Liver (tissue), 9 donors: ENCODE measurements around the gene SP140L. TPM values are rescaled to one million over a fixed set of nuclear protein-coding genes. Genes with fewer than 3 reads are reported as not detected.

Experiments used
- DNase-seq: peaks from one replicate; pipeline ENCODE4 v3.0.0-alpha.2; 2017; ENCODE audit warnings: low spot score
- H3K27ac ChIP-seq, 2 donors: one replicate each; pipeline ENCODE4 v1.7.0; 2013; ENCODE audit warnings: inconsistent platforms in 2 of 2, low read length in 2 of 2, control low read depth in 1 of 2, low read depth in 1 of 2, mild to moderate bottlenecking in 1 of 2
- H3K27me3 ChIP-seq, 4 donors: one replicate each; pipeline versions ENCODE4 v1.6.1 to v1.7.0; 2013; ENCODE audit warnings: low read length in 3 of 4, inconsistent platforms in 1 of 4, mild to moderate bottlenecking in 1 of 4, moderate library complexity in 1 of 4; ENCODE audit not compliant: control insufficient read depth in 4 of 4, insufficient read depth in 4 of 4
- H3K36me3 ChIP-seq, 4 donors: one replicate each; pipeline versions ENCODE4 v1.6.1 to v1.7.0; 2013; ENCODE audit warnings: low read length in 3 of 4, mild to moderate bottlenecking in 3 of 4, low read depth in 1 of 4, moderate library complexity in 1 of 4; ENCODE audit not compliant: control insufficient read depth in 4 of 4, insufficient read depth in 3 of 4
- H3K4me1 ChIP-seq, 4 donors: one replicate each; pipeline versions ENCODE4 v1.6.1 to v1.7.0; 2013; ENCODE audit warnings: low read length in 3 of 4, mild to moderate bottlenecking in 3 of 4, moderate library complexity in 1 of 4; ENCODE audit not compliant: control insufficient read depth in 4 of 4, insufficient read depth in 4 of 4
- H3K4me3 ChIP-seq, 3 donors: one replicate each; pipeline versions ENCODE4 v1.6.1 to v1.7.0; 2013; ENCODE audit warnings: low read length in 3 of 3, control low read depth in 1 of 3, low read depth in 1 of 3, mild to moderate bottlenecking in 1 of 3
- H3K9ac ChIP-seq, 2 donors: one replicate each; pipeline ENCODE4 v1.7.0; 2013; ENCODE audit warnings: low read length in 2 of 2, mild to moderate bottlenecking in 2 of 2, moderate library complexity in 2 of 2, control low read depth in 1 of 2, low read depth in 1 of 2
- H3K9me3 ChIP-seq, 4 donors: one replicate each; pipeline versions ENCODE4 v1.6.1 to v1.7.0; 2013; ENCODE audit warnings: low read length in 3 of 4; ENCODE audit not compliant: control insufficient read depth in 4 of 4
- ATF3 ChIP-seq: IDR thresholded peaks from 2 replicates; pipeline ENCODE4 v1.6.1; 2016; ENCODE audit warnings: antibody characterized with exemption
- CTCF ChIP-seq: fragments of 150-350 bp; IDR thresholded peaks from 2 replicates; pipeline ENCODE4 v1.5.1; 2017; ENCODE audit warnings: improper control_type of control experiment, low read depth, low read length; ENCODE audit not compliant: missing input control
- EGR1 ChIP-seq, 2 donors: IDR thresholded peaks; 2 replicates each; pipeline ENCODE4 v1.6.1; 2016 to 2018; ENCODE audit warnings: antibody characterized with exemption in 2 of 2, low read depth in 2 of 2
- FOXA1 ChIP-seq: IDR thresholded peaks from 2 replicates; pipeline ENCODE4 v1.6.1; 2016; ENCODE audit warnings: antibody characterized with exemption
- FOXA2 ChIP-seq: IDR thresholded peaks from 2 replicates; pipeline ENCODE4 v1.6.1; 2016; ENCODE audit warnings: antibody characterized with exemption
- GABPA ChIP-seq, 2 donors: IDR thresholded peaks in 1 of 2; conservative IDR thresholded peaks in 1 of 2; 2 replicates each; pipeline ENCODE4 v1.6.1; 2016; ENCODE audit warnings: antibody characterized with exemption in 2 of 2, mild to moderate bottlenecking in 1 of 2, moderate library complexity in 1 of 2
- HNF4A ChIP-seq, 2 donors: conservative IDR thresholded peaks; 2 replicates each; pipeline ENCODE4 v1.6.1; 2016; ENCODE audit warnings: antibody characterized with exemption in 2 of 2, mild to moderate bottlenecking in 2 of 2
- HNF4G ChIP-seq: IDR thresholded peaks from 2 replicates; pipeline ENCODE4 v1.6.1; 2016; ENCODE audit warnings: antibody characterized with exemption
- JUND ChIP-seq, 2 donors: IDR thresholded peaks; 2 replicates each; pipeline ENCODE4 v1.6.1; 2016; ENCODE audit warnings: antibody characterized with exemption in 2 of 2
- NR2F2 ChIP-seq: IDR thresholded peaks from 2 replicates; pipeline ENCODE4 v1.6.1; 2016; ENCODE audit warnings: antibody characterized with exemption
- RXRA ChIP-seq, 2 donors: IDR thresholded peaks; 2 replicates each; pipeline ENCODE4 v1.6.1; 2017 to 2018; ENCODE audit warnings: antibody characterized with exemption in 2 of 2, mild to moderate bottlenecking in 1 of 2
- TAF1 ChIP-seq: conservative IDR thresholded peaks from 2 replicates; pipeline ENCODE4 v1.6.1; 2016; ENCODE audit warnings: antibody characterized with exemption, mild to moderate bottlenecking
- YY1 ChIP-seq: IDR thresholded peaks from 2 replicates; pipeline ENCODE4 v1.6.1; 2016; ENCODE audit warnings: antibody characterized with exemption, mild to moderate bottlenecking
- ZBTB33 ChIP-seq: IDR thresholded peaks from 2 replicates; pipeline ENCODE4 v1.6.1; 2016; ENCODE audit warnings: antibody characterized with exemption
- WGBS: extraction: QIAGEN DNeasy Blood & Tissue Kit; methylation state at CpG from one replicate; pipeline ENCODE4 v1.1.7; 2013; 5-methylcytosine and 5-hydroxymethylcytosine counted together
- polyA plus RNA-seq, 2 donors: library from polyadenylated mRNA; stranded (reverse) in 1 of 2; unstranded in 1 of 2; fragments of 200-250 nt in 1 of 2; fragments of >200 nt in 1 of 2; fragmentation: Nextera tagmentation in 1 of 2; extraction: Ambion mirVana in 1 of 2; gene quantifications; one replicate each; pipeline versions ENCODE4 v1.2.1 to v1.2.3, GENCODE V29; 2013 to 2015
- total RNA-seq, 2 donors: library from RNA; depleted of rRNA; stranded (reverse); fragments of >200 nt; gene quantifications; one replicate each; pipeline ENCODE4 v1.2.3, GENCODE V29; 2014
- TF ChIP-seq, protein P1 (sequence below): IDR thresholded peaks from 2 replicates; pipeline ENCODE4 v1.6.1; 2016; ENCODE audit warnings: antibody characterized with exemption
- donor health status: healthy.
- donor health status: healthy.
- donor health status: healthy.
- donor health status: healthy.
- donor health status: healthy.

The SP140L gene
- total and polyA plus RNA-seq, 4 donors, result 3.1 to 21.5 (median 6.6) TPM

GRCh38 chr2:230382108-230382507 lies 55.1 kb downstream of the SP140L start (continued):
- TF ChIP-seq ZBTB33, result no peak

DNA sequence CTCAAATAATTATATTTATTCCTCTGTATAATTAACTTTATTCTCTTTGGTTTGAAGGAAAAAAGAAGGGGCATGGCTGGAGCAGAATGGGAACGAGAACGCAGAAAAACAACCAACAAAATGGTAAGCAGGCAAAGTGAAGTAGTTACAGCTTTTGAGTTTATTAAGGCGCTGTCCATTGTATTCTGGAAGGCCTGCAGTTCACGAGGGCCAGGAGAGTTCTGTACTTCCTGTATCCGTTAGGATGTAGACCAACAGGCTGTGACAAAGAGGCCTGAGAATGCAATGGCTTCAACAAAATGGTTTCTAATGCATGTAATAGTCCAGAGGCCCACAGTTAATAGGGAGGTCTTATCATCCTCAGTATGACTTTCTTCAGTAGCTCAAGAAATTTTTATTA lies 56.5 kb downstream of the SP140L start:
- Histone ChIP-seq H3K27me3 (no peaks in the 10 kb centered on the region), H3K9me3 (no peaks in the 10 kb centered on the region), H3K4me1 (no peaks in the 10 kb centered on the region), H3K36me3 (peaks cover 6 to 32% (median 16%) of the 10 kb centered on the region in 4 donors), H3K27ac (no peak overlapping the region), H3K9ac (no peak overlapping the region), H3K4me3 (no peak overlapping the region)
- 91% methylated on average over 5 of the region's 5 CpGs for WGBS
- TF ChIP-seq GABPA (IDR thresholded peaks at IDR 0.05 in 1 of 2, conservative IDR thresholded peaks at IDR 0.05 in 1 of 2), result no peak
- TF ChIP-seq, protein P1, sequence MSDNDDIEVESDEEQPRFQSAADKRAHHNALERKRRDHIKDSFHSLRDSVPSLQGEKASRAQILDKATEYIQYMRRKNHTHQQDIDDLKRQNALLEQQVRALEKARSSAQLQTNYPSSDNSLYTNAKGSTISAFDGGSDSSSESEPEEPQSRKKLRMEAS, result no peak
- no peak for TF ChIP-seq ATF3
- no peak for TF ChIP-seq ZBTB33
- no peak for TF ChIP-seq FOXA1
- no peak for TF ChIP-seq HNF4G
- TF ChIP-seq CTCF, result no peak
- no peak for DNase-seq

DNA sequence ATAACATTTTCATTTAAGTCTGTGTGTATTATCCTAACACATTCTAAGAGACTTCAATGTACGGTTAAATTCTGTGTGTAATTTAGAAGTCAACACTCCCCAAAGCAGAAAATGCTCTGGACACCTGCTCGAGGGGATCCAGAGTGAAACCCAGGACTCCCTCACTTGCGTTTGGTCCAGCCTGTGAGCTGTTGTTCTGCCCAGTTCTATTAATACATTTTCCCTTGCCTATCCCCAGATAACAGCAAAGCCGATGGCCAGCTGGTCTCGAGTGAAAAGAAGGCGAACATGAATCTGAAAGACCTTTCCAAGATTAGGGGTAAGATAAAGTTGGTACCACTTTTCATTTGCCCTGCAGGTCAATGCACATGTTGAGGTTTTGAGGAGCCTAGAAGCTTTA lies 58.0 kb downstream of the SP140L start:
- H3K9me3 ChIP-seq, result no peaks in the 10 kb centered on the region
- H3K27me3 ChIP-seq, result no peaks in the 10 kb centered on the region
- no peak overlapping the region for H3K27ac ChIP-seq
- DNase-seq, result no peak
- TF ChIP-seq TAF1, result no peak
- no peak for TF ChIP-seq JUND (IDR thresholded peaks at IDR 0.05)
- no peak for TF ChIP-seq ZBTB33
- no peak for TF ChIP-seq NR2F2
- TF ChIP-seq YY1, result no peak
- TF ChIP-seq FOXA1, result no peak
- TF ChIP-seq EGR1 (IDR thresholded peaks at IDR 0.05; ENCODE audit: low read depth in 2 of 2), result no peak
- no peak for TF ChIP-seq GABPA (IDR thresholded peaks at IDR 0.05 in 1 of 2, conservative IDR thresholded peaks at IDR 0.05 in 1 of 2)
- TF ChIP-seq HNF4G, result no peak
- TF ChIP-seq HNF4A (conservative IDR thresholded peaks at IDR 0.05), result no peak
- TF ChIP-seq ATF3, result no peak
- no peak for TF ChIP-seq RXRA (IDR thresholded peaks at IDR 0.05)
- TF ChIP-seq FOXA2, result no peak
- TF ChIP-seq, protein P1, result no peak
- no peak overlapping the region for H3K4me3 ChIP-seq
- WGBS, result 96% methylated on average over 6 of the region's 6 CpGs
- no peak overlapping the region for H3K9ac ChIP-seq
- H3K4me1 ChIP-seq, result no peaks in the 10 kb centered on the region
- H3K36me3 ChIP-seq, result peaks cover 11 to 46% (median 27%) of the 10 kb centered on the region in 4 donors
